MM.1S (cell line): Measurements from ENCODE around the gene NEU1.

Source experiments
- CTCF ChIP-seq: fragments of 300-600 bp; sonication (generic); IDR thresholded peaks from 2 replicates; pipeline ENCODE4 v1.5.1; 2016; ENCODE audit warnings: antibody characterized with exemption, low read length, mixed read lengths
- EZH2 ChIP-seq: fragments of 300-600 bp; sonication (generic); optimal IDR thresholded peaks from 2 replicates; pipeline ENCODE3; 2017; ENCODE audit warnings: low read depth, mild to moderate bottlenecking, antibody characterized with exemption, low read length, mixed read lengths

DNA sequence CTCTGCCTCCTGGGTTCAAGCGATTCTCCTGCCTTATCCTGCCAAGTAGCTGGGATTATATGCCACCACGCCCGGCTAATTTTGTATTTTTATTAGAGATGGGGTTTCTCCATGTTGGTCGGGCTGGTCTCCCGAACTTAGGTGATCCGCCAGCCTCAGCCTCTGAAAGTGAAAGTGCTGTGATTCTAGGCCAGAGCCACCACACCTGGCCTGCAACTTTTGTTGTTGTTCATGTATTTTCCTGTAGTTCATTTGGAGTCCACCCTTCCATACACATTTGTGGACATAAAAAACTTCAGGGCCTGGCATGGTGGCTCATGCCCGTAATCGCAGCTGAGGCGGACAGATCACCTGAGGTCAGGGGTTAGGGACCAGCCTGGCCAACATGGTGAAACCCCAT is 20.6 kb downstream of the NEU1 start:
- TF ChIP-seq EZH2 (no peak), CTCF (no peak)
